GM10266 (cell line): ENCODE results near the gene ANO10.
"Not testable (repeated sequence)": the region's sequence is repeated elsewhere in the genome, so short reads cannot be mapped to it uniquely, and the experiment has no call there.

Experiments
- DNase-seq: peaks from one replicate; pipeline ENCODE4 v3.0.0; 2012; ENCODE audit errors: extremely low spot score
- CTCF ChIP-seq: IDR thresholded peaks from 2 replicates; pipeline ENCODE4 v1.5.1; 2012; ENCODE audit warnings: mild to moderate bottlenecking, low read depth; ENCODE audit not compliant: control insufficient read depth, insufficient read depth; ENCODE audit errors: missing control alignments

The ANO10 gene

GRCh38 chr3:43609406-43609805 lies 12.4 kb downstream of the ANO10 start:
- no peak for TF ChIP-seq CTCF
- no peak for DNase-seq

- no peak for DNase-seq
Observed at GRCh38 chr3:43608751-43609150, 13.1 kb downstream of the ANO10 start.

GRCh38 chr3:43606284-43606683 lies 15.5 kb downstream of the ANO10 start:
- TF ChIP-seq CTCF, result no peak
- DNase-seq, result no peak

More at GRCh38 chr3:43608751-43609150, 13.1 kb downstream of the ANO10 start:
- TF ChIP-seq CTCF, result no peak

- DNase-seq, result not testable (repeated sequence)
Observed at GRCh38 chr3:43599959-43600358, 21.9 kb downstream of the ANO10 start.

- no peak for DNase-seq
- TF ChIP-seq CTCF, result no peak
Observed at GRCh38 chr3:43597961-43598360, 23.9 kb downstream of the ANO10 start.

GRCh38 chr3:43596178-43596577 lies 25.6 kb downstream of the ANO10 start:
- not testable (repeated sequence) for DNase-seq

GRCh38 chr3:43595280-43595679 lies 26.5 kb downstream of the ANO10 start:
- not testable (repeated sequence) for DNase-seq

- DNase-seq, result not testable (repeated sequence)
Observed at GRCh38 chr3:43593588-43593987, 28.2 kb downstream of the ANO10 start.

- DNase-seq, result not testable (repeated sequence)
Observed at GRCh38 chr3:43591866-43592265, 29.9 kb downstream of the ANO10 start.

GRCh38 chr3:43587303-43587702 lies 34.5 kb downstream of the ANO10 start:
- no peak for TF ChIP-seq CTCF
- no peak for DNase-seq
